ENCODE measurements around the gene YY1AP1.

- TF ChIP-seq, protein P1, sequence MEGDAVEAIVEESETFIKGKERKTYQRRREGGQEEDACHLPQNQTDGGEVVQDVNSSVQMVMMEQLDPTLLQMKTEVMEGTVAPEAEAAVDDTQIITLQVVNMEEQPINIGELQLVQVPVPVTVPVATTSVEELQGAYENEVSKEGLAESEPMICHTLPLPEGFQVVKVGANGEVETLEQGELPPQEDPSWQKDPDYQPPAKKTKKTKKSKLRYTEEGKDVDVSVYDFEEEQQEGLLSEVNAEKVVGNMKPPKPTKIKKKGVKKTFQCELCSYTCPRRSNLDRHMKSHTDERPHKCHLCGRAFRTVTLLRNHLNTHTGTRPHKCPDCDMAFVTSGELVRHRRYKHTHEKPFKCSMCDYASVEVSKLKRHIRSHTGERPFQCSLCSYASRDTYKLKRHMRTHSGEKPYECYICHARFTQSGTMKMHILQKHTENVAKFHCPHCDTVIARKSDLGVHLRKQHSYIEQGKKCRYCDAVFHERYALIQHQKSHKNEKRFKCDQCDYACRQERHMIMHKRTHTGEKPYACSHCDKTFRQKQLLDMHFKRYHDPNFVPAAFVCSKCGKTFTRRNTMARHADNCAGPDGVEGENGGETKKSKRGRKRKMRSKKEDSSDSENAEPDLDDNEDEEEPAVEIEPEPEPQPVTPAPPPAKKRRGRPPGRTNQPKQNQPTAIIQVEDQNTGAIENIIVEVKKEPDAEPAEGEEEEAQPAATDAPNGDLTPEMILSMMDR (IDR thresholded peaks at IDR 0.05; ENCODE audit: low read depth, low read length), result no peak
- TF ChIP-seq POLR2A (IDR thresholded peaks at IDR 0.05; ENCODE audit: extremely low read depth, insufficient read length), result no peak
- TF ChIP-seq MYC (IDR thresholded peaks at IDR 0.05; ENCODE audit: low read depth, low read length), result no peak
These were observed 48.2 kb downstream of the YY1AP1 start for GRCh38 chr1:155640367-155640766.
